IPS-18a (cell line): ENCODE measurements around the gene DNAH17.

Experiments
- H3K27ac ChIP-seq: one replicate; pipeline ENCODE4 v1.5.1; 2013; ENCODE audit warnings: low read length
- H3K27me3 ChIP-seq: one replicate; pipeline ENCODE4 v1.6.1; 2013; ENCODE audit warnings: mild to moderate bottlenecking, low read length; ENCODE audit not compliant: control insufficient read depth, insufficient read depth
- H3K36me3 ChIP-seq: one replicate; pipeline ENCODE4 v1.6.1; 2013; ENCODE audit warnings: low read depth, low read length; ENCODE audit not compliant: control insufficient read depth
- H3K4me1 ChIP-seq: one replicate; pipeline ENCODE4 v1.6.1; 2013; ENCODE audit warnings: low read depth, low read length; ENCODE audit not compliant: control insufficient read depth
- H3K4me3 ChIP-seq: one replicate; pipeline ENCODE4 v1.5.1; 2013; ENCODE audit warnings: low read length
- H3K9ac ChIP-seq: one replicate; pipeline ENCODE4 v1.6.1; 2013; ENCODE audit warnings: mild to moderate bottlenecking, low read length, moderate library complexity
- H3K9me3 ChIP-seq: one replicate; pipeline ENCODE4 v1.6.1; 2013; ENCODE audit warnings: low read depth, low read length; ENCODE audit not compliant: control insufficient read depth

Gene DNAH17

DNA sequence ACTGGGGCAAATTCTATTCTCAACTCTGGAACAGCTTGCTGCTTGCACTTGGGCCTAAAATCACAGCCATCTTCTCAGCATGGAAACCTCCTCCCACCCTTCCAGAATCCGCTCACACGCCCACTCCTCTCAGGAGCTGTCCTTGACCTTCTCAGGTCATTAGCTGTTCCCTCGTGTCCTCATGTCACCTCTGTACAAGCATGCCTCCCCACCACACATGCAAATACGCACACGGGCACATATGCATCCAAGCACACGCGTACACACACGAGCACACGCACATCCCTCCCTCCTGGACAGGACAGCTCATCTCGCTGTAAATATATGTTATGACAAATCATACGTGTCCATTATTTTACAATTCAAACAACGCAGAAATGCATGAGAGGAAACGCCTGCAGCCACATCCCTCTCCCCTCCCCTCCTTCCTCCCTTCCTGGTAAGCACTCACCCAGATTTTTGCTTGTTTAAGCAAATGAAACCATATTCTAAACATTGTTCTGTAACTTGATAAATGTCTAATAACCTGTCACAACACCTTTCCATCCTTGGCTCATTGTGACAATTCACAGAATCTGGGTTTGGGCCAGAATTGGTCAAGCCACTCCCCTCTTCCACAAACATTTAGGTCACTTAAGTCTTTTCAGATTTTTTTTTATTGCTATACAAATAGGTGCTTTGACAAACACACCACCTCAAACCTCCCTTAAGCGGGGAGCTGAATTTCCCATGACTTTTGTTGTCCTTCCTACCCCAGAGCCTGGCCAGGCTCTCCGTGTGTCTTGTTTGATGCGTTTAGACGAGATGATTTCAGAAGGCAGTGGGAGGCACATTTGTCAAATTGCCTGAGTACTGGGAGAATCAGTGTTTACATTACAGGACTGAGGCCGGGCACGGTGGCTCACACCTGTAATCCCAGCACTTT is 41.7 kb downstream of the DNAH17 start:
- Histone ChIP-seq H3K27ac (no peak overlapping the region), H3K4me1 (no peaks in the 10 kb centered on the region), H3K36me3 (no peaks in the 10 kb centered on the region), H3K4me3 (no peak overlapping the region), H3K9ac (no peak overlapping the region), H3K9me3 (no peaks in the 10 kb centered on the region), H3K27me3 (no peaks in the 10 kb centered on the region)

- Histone ChIP-seq H3K9ac (no peak overlapping the region), H3K9me3 (no peaks in the 10 kb centered on the region), H3K4me3 (no peak overlapping the region), H3K27ac (no peak overlapping the region), H3K36me3 (no peaks in the 10 kb centered on the region), H3K27me3 (no peaks in the 10 kb centered on the region), H3K4me1 (no peaks in the 10 kb centered on the region)
Observed at GRCh38 chr17:78534492-78535272, 42.5 kb downstream of the DNAH17 start.

- no peak overlapping the region for H3K4me3 ChIP-seq
- H3K9me3 ChIP-seq = no peaks in the 10 kb centered on the region
- no peaks in the 10 kb centered on the region for H3K27me3 ChIP-seq
- H3K27ac ChIP-seq = no peak overlapping the region
- H3K9ac ChIP-seq = no peak overlapping the region
- H3K4me1 ChIP-seq = no peaks in the 10 kb centered on the region
- no peaks in the 10 kb centered on the region for H3K36me3 ChIP-seq
Observed at GRCh38 chr17:78532922-78533640, 44.1 kb downstream of the DNAH17 start.

DNA sequence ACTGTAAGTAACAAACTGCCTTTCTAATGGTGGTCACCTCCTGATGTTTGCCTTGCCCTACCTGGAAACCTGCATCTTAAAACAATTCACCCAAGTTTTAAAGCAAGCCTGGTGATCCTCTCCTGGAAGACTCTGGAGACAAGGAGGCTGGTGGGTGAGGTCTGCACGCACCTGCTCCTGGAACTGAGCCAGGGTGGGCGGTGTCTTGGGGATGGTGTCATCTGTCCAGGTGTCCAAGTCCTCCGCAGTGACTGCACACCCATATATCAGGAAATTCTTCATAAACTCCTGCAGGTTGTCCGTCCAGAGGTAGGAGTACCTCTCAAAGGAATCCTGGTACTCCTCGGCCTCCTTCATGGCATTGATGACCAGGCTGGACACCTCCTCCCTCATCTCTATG is 44.9 kb downstream of the DNAH17 start:
- Histone ChIP-seq H3K27me3 (no peaks in the 10 kb centered on the region), H3K9me3 (no peaks in the 10 kb centered on the region), H3K27ac (no peak overlapping the region), H3K36me3 (no peaks in the 10 kb centered on the region), H3K9ac (no peak overlapping the region), H3K4me1 (no peaks in the 10 kb centered on the region), H3K4me3 (no peak overlapping the region)

- Histone ChIP-seq H3K4me1 (no peaks in the 10 kb centered on the region), H3K9me3 (no peaks in the 10 kb centered on the region), H3K27ac (no peak overlapping the region), H3K4me3 (no peak overlapping the region), H3K27me3 (no peaks in the 10 kb centered on the region), H3K36me3 (no peaks in the 10 kb centered on the region), H3K9ac (no peak overlapping the region)
Observed at GRCh38 chr17:78530675-78531074, 46.5 kb downstream of the DNAH17 start.

- H3K9ac ChIP-seq = no peak overlapping the region
- H3K9me3 ChIP-seq = no peaks in the 10 kb centered on the region
- H3K4me3 ChIP-seq = no peak overlapping the region
- H3K27me3 ChIP-seq = no peaks in the 10 kb centered on the region
- H3K36me3 ChIP-seq = no peaks in the 10 kb centered on the region
- H3K4me1 ChIP-seq = no peaks in the 10 kb centered on the region
- H3K27ac ChIP-seq = no peak overlapping the region
Observed at GRCh38 chr17:78529871-78530670, 47.1 kb downstream of the DNAH17 start.

DNA sequence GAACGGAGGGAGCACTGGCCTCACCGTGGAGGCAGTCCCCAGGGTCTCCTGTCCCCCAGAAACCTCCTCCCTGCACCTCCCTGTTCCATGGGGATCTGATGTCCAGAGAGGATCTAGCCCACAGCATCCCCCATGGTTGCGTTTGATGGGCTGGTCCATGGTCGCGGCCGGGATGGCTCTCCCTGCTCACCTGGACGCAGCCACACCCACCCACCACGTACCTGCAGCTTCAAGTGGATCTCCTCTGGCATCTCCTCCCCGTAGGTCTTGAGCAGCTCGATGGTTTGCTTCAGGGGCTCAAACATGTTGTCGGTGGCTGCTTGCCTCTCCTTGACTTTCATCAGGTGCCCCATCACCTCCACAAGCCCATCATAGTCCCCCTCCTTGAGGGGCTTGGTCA is 47.9 kb downstream of the DNAH17 start:
- Histone ChIP-seq H3K27me3 (no peaks in the 10 kb centered on the region), H3K9ac (no peak overlapping the region), H3K27ac (no peak overlapping the region), H3K9me3 (no peaks in the 10 kb centered on the region), H3K4me1 (no peaks in the 10 kb centered on the region), H3K36me3 (no peaks in the 10 kb centered on the region), H3K4me3 (no peak overlapping the region)

DNA sequence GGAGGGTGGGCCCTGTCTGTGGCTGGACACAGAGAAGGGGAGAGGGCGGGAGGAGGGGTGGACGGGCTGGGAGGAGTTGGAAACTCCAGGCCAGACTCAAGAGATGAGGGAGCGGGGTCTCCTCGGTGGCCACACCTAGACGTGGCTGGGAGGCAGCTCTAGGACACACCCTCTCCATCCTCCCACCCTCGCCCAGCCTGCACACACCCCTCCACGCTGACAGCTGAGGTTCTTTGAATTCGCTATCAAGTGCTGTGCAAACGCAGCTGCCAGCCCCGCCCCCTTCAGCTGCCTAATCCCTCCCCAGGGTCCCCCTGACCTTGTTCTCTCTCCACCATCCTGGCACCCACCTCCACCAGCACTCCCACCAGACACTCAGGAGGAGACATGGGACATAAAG is 48.7 kb downstream of the DNAH17 start:
- H3K9me3 ChIP-seq = no peaks in the 10 kb centered on the region
- no peaks in the 10 kb centered on the region for H3K27me3 ChIP-seq
- no peak overlapping the region for H3K9ac ChIP-seq
- H3K4me3 ChIP-seq = no peak overlapping the region
- H3K36me3 ChIP-seq = no peaks in the 10 kb centered on the region
- H3K27ac ChIP-seq = no peak overlapping the region
- H3K4me1 ChIP-seq = no peaks in the 10 kb centered on the region

DNA sequence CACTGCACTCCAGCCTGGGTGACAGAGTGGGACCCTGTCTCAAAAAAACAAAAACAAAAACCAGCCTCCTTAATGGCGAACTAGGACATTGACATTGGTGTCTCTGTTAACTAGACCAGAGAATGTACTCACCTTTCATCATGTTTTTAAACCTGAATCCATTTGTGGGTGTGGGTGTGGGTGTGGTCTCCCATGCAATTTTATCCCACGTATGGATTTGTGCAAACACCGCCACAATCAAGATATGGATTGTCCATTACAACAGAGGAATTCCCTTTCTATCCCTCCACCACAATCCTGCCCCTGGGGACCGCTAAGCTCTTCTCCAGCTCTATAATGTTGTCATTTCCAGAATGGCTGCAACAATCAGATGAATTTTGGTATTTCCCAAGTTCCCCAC is 49.9 kb downstream of the DNAH17 start:
- Histone ChIP-seq H3K9ac (no peak overlapping the region), H3K36me3 (no peaks in the 10 kb centered on the region), H3K9me3 (no peaks in the 10 kb centered on the region), H3K27ac (no peak overlapping the region), H3K4me3 (no peak overlapping the region), H3K4me1 (no peaks in the 10 kb centered on the region), H3K27me3 (no peaks in the 10 kb centered on the region)

DNA sequence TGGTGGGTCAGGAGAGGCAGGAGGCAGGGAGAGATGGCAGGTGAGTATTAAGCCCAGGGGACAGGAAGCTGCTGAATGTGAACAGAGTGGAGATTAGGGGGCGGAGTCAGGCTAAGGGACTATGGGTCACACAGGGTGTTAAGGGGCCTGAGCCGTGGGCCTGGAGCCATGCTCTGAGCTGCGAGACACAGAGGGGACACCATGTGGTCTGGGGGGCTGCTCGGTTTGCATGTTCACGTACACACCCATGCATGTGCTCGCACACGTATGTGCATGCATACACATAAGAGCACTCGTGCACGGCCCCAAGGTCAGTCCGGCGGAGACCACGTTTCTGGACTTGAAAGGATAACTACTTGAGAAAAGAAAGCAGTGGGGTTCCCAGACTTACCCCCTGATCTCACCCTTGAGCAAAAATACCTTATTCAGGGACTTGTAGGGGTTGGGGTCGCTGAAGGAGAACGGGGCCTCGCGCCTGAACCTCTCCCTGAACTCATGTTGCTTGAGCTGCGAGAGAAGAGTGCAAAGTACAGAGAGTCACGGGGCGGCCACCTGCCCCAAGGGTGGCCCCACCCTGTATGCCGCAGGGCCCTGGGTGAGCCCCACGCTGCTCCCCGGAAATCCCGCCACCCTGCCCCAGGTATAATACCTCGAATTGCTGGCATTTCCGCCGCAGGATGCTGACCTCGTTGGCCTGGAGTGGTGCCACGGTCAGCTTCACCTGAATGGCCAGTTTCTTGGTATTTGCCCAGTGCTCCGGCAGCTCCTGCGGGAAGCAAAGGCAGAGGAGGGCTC is 50.8 kb downstream of the DNAH17 start:
- H3K27me3 ChIP-seq = no peaks in the 10 kb centered on the region
- H3K9me3 ChIP-seq = no peaks in the 10 kb centered on the region
- H3K36me3 ChIP-seq = no peaks in the 10 kb centered on the region
- no peaks in the 10 kb centered on the region for H3K4me1 ChIP-seq
- H3K4me3 ChIP-seq = no peak overlapping the region
- H3K9ac ChIP-seq = no peak overlapping the region
- H3K27ac ChIP-seq = no peak overlapping the region
